Inflammatory macrophage treated with lipopolysaccharide for 1 hour (primary cell): ENCODE results near the gene RAX2.
"Not testable (repeated sequence)": the region's sequence is repeated elsewhere in the genome, so short reads cannot be mapped to it uniquely, and the experiment has no call there.

Experiments
- DNase-seq, 2 donors: peaks; one replicate each; pipeline ENCODE4 v3.0.0-alpha.2; 2020 to 2022

RAX2 gene

DNA sequence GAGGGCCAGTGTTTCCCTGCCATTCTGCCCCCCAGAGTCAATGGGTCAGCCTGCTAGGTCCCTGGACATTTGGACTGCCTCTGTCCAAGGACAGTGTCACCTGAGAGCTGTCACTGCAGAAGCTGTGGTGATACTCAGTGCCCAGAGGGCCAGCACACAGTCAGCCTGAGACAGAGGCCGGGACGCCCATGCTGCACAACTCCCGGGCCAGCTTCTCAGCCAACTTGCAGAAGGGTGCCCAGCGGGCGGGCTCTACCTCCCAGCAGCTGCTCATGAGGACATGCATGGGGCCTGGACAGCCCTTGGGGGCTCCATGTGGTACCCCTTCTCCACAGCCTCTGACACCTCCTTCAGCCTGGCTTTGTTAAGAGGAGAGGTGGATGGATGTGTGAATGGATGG lies 3.8 kb upstream of the RAX2 start:
- no peak for DNase-seq

DNA sequence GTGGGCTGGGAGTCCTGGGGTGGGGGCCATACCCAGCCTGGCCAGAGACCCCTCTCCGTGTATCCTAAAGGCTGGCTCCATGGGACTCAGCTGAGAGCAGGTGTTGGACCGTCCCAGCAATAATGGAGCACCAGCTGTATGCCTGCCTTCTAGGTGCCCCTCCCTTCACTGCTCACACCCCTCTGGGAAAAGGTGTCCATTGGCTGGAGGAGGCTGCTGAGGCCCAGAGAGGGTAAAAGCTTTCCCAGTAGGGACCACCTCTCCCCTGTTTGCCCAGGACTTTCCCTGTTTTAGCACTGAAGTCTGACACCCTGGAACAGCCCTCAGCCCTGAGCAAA lies 3.3 kb upstream of the RAX2 start:
- DNase-seq = no peak

DNA sequence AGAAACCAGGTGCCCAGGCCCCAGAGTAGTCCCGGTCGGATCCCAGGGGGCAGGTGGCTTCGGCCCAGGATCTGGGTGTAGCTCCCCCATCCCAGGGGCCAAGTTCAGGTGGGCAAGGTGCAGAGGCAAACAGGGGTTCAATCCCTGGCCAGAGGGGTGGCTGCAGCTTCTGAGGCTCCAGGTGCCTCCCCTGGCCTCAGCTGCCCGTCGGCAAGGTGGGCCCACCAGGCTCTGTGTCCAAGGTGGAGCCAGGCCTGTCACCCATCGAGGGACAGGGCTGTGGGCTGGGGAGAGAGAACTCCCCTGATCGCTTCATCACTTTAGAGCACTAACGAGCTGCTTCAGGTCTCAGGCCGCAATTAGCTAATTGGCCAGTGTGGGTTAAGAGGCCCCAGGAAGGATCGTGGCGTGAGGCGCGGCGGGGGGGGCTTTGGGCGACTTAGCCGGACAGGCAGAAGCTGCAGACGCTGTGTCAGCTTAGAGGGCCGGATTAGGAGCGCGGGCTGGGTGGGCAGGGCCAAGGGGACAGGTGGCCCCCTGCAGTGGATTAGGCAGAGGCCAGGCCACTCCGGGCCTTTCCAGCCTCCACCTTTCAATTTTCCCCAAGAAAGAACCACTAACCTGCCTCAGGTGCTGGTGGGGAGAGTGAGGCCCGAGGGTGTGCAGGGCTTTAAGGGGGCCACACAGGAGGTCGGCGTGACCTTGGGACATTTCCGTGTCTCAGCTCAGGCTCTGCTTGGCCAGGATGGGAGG lies 2.8 kb upstream of the RAX2 start:
- no peak for DNase-seq

DNA sequence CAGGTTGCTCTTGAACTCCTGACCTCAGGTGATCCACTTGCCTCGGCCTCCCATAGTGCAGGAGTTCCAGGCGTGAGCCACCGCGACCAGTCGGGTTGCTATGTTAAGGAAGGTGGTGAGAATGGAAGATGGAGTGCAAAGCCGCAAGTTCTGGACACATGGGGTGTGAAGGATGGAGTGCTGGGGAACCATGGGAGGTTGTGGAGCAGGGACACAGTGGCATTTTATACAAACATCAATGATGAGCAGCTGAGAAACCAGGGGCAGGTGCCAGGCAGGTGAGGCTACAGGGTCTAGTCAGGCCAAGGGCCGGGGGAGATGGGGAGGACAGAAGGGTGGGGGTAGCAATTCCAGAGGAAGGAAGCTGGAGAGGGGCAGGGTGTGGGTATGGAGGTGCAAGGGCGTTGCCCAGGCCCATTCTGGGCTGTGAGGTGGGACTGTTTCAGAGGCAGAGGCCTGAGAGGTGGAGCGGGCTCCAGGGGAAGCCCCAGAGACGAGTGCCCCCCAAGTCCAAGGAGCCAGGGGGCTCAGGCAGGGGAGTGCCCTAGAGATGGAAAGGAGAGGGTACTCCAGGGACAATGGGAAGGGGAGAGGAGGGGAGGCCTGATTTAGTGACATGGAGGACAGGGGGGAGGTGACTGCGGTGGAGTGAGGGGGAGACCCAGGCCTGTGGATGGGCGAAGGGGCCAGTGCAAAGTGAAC lies 1.9 kb upstream of the RAX2 start:
- DNase-seq = no peak

DNA sequence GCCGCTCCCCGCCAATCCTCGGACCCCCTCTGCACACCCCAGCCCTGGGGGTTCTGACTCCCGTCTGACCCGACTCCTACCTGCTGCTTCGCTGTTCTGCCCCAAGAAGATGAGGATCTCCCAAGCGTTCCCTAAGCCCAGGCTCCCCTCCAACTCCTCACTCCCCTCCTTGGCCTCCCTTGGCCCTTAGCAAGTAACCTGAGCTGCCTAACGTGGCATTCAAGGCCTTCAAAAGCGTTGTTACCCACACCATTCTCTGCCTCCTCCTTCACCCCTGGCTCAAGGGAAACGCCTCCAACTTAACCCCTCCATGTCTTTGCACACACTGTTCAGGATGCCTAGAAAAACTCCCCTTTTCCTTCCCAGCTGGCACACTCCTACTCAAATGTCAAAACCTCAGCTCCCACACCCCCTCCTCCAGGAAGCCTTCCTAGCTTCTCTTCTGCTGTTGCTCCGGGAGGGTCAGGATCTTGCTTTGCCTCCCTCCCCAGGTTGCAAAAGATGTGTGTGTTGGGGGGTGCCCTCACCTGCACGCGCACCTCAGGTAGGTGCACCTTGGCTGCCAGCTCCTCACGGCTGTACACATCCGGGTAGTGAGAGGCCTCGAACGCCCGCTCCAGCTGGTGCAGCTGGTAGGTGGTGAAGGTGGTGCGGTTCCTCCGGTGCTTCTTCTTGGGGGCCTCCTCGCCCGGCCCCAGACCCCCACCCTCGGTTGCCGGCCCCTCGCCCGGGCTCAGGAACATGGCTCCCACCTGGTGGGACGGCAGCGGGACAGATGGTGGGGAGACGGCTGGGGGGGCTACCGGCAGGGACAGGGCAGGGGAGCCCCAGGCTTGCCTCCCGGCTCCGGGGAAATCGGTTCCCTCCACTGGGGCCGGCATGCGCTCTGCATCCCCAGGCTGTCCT lies 775 bp downstream of the RAX2 start:
- no peak for DNase-seq

DNA sequence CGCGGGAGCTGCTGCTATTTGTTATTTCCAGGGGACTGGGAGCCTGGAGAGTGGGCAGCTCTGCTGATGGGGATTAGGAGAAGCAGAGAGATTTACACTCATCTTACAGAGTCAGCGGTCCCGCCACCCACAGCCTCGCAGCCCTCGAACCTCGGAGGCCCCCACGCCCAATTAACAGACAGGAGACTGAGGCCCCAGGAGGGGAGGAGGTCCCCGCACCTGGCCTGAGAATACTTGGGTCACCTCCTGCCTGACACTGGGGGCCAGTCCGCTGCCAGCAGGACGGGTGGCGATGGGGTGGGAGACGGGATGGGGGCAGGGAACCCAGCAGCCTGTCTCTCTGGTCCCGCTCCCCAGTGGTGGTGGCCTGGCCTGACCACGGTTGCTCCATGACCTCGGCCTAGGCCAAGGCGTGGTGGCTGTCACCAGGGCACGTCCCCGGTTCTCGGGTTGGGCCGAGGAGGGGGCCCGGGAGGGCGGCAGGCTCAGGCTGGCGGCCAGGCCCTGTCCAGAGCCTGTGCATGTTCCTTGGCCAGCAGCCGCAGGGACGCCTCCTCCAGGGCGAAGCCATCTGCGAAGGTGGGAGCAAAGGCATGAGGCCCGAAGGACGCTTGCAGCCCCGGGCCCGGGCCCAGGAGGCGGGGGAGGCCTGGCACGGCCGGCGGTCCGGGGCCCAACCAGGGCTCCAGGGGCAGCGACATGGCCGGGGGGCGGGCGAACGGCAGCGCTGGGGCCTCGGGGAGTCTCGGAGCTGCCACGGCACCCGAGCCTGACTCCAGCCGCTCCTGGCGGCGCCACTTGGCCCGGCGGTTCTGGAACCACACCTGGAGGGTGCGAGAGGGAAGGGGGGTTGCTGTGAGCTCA lies 1.7 kb downstream of the RAX2 start:
- no peak for DNase-seq

DNA sequence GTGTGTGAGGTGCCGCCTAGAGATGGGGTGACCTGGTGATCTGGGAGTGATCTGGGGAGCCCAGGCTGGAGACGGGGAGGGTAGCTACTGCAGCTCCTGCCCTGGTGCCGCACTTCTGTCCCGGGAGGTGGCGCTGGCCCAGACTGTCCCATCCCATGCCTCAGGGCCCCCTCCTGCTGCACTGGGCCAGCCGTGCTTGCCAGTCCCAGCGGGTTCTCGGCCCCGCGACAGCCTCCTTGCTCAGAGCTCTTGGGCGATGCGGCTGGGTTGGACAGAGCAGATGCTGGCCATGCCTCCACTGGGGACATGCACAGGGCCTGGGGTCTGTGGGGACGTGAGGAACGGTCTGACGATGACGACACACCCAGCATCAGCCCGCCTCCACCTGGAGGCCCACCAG lies 2.5 kb downstream of the RAX2 start:
- no peak for DNase-seq

DNA sequence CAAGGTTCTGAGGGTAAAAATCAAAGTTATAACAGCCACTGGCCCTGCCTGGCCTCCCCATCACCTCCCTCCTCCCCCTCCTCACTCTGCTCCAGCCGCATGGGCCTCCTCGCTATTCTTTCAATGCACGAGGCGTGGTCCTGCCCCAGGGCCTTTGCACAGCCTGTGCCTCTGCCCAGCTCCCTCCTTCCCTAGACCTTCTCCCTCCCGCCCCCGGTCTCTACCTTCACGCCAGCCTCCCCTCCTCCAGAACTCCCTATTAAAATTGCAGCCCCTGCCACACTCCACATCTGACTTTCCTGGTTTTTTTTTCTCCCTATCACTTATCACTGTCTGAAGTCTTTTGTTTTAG lies 3.3 kb downstream of the RAX2 start:
- DNase-seq = no peak

DNA sequence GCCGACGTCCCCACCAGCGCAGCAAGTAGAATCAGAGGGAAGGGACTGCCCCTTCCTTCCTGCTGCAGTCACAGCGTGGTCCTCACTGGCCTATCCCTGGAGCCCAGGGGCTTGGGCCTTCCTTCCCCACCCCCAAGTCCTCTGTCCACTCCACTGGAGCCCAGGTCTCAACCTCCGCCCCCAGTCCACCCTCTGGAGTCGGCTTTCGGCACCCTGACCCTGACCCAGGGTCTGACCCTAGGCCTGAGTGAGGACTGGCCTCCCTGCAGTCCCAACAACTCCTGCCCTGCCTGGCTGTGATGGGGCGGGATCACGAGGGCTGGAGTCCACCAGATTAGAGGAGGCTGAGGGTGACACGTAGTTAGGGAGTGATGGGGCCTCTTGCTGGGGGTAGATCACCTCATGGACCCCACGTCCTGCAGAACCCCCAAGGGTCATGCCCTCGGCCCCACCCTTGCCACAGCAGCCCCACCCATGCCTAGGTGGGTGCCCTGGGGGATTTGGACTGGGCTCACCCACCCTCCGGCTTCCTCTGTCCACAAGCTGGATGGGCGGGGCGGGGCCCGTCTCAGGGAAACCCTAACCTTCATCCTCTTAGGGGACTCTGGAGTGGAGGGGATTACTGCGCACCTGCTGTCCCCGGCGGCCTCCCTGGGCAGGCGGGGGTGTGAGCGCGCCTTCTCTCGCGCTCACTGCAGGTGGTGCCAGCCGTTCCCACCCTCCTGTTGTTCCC lies 3.8 kb downstream of the RAX2 start:
- DNase-seq = no peak

DNA sequence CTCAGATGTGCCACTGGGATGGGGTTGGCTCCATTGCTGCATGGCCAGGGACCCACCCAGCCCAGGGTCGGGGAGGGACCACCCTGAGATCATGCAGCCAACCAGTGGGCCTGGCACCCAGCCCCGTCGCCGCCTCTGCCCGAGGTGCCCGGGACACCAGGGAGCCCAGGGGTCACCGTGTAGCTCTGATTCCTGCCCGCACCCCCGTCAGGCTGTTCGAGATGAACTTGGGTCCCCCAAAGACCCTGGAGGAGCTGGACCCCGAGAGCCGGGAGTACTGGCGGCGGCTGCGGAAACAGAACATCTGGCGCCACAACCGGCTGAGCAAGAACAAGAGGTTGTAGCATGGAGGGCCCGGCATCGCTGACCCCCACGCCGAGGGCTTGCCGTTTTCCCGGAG lies 5.0 kb downstream of the RAX2 start:
- no peak for DNase-seq

DNA sequence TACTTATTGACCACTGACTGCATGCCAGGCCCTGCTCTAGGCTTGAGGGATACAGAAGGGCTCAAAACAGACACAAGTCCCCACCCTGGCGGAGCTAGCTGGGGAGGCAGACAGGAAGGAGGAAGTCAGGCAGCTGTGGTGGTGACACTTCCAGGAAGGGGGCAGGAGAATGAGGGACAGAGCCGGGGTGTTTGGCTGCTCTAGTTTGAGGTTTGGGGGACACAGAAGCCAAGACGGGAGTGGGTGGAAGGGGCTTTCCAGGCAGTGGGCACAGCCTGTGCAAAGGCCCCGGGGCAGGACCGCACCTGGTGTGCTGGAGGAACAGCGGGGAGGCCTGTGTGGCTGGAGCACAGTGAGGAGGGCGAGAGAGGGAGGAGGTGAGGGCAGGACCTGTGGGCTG lies 5.5 kb downstream of the RAX2 start:
- no peak for DNase-seq

DNA sequence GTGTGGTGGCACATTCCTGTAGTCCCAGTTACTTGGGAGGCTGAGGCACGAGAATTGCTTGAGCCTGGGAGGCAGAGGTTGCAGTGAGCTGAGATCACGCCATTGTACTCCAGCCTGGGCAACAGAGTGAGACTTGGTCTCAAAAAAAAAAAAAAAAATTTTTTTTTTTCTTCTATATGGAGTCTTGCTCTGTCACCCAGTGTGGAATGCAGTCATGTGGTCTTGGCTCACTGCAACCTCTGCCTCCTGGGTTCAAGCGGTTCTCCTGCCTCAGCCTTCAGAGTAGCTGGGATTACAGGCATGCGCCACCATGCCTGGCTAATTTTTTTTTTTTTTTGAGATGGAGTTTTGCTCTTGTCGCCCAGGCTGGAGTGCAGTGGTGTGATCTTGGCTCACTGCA lies 6.3 kb downstream of the RAX2 start:
- DNase-seq = not testable (repeated sequence)

DNA sequence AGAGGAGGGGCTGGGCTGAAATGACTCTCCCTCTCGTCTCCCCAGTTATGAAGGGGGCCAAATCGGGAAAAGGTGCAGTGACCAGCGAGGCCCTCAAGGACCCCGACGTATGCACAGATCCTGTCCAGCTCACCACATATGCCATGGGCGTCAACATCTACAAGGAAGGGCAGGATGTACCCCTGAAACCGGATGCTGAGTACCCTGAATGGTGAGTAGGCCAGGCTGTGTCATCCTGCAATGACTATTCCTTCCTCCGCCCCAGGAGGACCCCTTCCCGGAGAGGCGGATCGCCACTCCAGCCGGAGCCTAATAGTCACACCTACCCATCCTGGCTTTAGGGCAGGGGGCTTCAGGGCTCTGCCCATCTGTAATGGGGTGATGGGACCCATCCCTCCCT lies 6.9 kb downstream of the RAX2 start:
- DNase-seq = no peak

DNA sequence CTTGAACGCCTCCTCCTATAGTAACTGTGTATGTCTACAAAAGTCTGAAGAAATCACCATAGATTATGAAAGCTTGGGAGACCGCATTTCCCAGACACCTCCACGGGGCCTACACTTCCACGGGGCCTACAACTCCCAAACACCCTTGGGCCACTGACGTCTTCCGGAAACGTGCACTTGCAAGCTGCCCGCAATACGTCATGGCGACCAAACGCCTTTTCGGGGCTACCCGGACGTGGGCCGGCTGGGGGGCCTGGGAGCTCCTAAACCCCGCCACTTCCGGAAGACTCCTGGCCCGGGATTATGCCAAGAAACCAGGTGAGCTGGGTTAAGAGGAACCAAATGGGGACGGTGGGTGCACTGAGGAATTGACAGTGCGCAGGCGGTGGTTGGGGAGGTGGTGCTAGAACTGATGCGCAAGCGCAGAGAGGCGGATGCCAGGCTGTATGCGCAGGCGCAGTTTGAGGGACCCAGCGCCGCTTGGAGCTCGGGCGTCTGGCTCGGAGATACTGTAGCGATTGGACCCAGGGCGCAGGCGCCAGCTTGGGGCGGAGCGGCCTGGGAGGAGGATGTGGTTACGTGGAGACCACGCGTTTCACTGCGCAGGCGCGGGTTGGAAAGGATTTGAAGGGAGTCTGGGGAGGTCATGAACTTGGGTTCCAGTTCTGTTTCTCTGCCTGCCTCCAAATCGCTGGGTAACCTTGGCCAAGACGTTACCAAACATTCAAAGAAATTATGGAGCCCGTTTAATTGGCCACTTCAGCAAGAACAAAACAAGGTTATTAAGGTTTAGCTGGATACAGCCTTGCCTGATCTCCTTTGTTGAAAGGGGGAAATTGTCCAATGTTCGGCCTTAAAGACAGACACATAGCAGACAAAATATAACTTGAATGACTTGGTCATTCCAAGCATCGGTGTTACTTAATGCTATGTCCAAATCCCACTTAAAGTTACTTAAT lies 9.2 kb downstream of the RAX2 start, which contains the start of gene MRPL54:
Gene MRPL54, plus strand, starts transcription at position 182 of the 959 bp plus-strand sequence. Its CDS starts 19 bp downstream, at position 201.
- DNase-seq = peak; percentile 100

DNA sequence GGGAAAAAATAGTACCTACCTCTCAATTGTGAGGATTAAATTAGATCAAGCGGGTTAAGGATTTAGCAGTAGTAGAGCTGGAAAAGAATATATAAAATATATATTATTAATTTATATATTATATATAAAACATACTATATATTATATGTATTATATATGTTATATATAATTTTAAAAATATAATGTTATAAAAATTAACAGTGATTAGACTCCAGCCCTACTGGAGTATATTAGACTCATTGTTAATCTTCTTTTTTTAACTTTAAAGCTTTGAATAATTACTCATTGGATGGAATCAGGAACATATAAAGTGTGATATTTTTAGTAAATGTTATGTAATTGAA lies 9.9 kb downstream of the RAX2 start:
- DNase-seq = no peak

DNA sequence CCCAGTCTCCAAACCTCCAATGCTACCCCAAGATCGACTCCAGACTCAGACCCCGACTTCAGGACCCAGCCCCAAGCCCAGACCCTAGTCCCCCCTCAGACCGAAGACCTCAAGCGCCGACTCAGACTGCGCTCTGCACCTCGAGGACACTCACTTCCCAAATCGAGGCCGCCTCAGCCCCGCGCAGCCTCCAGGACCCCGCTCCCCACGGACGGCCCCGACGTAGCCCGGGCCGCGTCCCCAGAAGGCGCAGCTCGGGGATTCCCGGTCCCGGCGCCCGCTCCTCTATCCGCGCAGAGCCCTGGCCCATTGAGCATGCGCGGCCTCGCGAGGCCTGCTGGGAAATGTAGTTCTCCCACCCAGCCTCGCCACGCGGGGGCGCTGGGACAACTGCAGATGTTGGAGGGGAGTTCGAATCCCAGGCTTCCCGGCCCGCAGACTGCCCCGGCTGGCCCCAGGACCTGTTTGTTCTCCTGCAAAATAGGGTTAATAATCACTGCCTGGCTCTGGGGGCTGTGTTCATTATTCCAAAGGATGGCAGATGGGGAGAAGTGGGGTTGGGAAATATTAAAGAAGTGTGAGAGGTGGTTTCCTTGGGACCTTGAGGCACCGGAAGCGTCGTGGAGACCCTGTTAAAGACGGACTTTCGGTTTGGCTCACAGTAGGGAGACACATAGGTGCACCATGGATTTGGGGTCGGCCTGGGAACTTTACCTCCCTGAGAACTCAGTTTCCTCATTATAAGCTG lies 10.5 kb downstream of the RAX2 start, which contains the start of gene APBA3:
Gene APBA3, minus strand, starts transcription at position 311 of the 748 bp plus-strand sequence. CDS start 1,428 bp downstream, outside the sequence.
- peak; percentile 89 to 97 for DNase-seq

DNA sequence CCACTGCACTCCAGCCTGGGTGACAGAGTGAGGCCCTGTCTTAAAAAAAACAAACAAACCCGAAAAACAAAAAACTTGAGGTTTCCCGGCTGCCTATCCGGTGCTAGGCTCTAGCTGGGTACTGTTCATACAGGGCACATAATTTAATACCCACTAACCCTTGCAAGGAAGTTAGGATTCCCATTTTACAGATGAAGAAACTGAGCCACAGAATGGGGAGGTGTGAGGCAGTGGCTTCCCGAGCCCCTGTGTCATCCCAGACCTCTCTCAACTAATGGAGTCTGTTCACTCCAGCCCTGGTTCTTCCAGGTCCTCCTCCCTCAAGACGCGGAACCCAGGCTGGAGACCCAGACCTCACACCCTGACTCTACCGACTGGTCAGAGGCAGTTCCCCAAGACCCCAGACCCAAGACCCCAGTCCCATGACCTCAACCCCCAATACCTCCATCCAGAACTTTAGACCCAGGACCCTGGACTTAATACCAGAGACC lies 11.1 kb downstream of the RAX2 start:
- no peak for DNase-seq

DNA sequence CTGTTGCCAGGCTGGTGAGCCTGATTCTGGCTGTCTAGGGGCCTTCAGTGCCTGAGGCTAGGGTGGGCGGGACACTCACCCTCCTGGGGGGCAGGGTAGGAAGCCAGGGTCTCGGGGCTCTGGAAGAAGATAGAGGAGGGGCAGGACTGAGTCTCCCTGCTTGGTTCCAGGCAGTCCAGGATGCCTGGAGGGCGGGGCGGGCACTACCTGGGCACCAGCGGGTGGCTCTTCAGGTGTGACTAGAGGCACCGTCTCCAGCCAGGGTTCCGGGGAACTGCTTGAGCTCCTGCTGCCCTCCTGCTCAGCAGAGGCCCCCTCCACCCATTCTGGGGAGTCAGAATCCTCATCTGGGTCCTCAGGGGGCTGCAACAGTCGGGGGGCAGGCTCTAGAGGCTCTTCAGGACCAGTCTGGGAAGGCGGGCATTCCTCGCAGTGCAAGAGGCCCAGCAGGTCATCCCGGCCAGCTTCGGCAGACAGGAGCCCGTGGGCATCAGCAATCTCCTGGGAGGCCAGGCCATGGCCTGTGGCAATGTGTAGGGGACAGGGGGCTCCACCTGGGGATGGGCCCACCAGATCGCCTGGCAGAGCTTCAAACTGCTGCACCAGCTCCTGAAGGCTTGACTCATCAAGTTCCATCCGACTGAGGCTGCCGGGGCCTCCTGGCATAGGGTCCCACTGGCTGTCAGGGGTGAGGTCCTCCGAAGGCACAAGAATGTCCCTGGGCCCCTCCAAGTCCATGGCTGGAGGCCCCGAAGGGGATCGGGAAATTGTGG lies 12.4 kb downstream of the RAX2 start:
- no peak for DNase-seq

DNA sequence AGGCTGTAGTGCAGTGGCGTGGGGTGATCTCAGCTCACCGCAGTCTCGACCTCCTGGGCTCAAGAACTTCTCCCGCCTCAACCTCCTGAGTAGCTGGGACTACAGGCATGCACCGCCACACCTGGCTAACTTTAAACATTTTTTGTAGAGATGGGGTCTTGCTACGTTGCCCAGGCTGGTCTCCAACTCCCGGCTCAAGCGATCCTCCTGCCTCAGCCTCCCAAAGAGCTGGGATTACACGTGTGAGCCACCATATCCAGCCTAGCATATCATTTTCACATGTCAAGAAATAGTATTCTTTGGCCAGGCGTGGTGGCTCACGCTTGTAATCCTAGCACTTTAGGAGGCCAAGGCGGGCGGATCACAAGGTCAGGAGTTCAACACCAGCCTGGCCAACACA lies 13.7 kb downstream of the RAX2 start:
- DNase-seq = not testable (repeated sequence)
